AG09319 (cell line): ENCODE results near the gene MUC5B.

ENCODE experiments used
- DNase-seq: peaks from one replicate; pipeline ENCODE4 v3.0.0-alpha.2; 2010; ENCODE audit warnings: low read depth; ENCODE audit errors: extremely low read depth
- TF ChIP-seq, protein P1 (sequence below): IDR thresholded peaks from 2 replicates; pipeline ENCODE4 v1.5.1; 2011; ENCODE audit warnings: low read depth, mild to moderate bottlenecking, inconsistent platforms, low read length, moderate library complexity

The MUC5B gene

DNA sequence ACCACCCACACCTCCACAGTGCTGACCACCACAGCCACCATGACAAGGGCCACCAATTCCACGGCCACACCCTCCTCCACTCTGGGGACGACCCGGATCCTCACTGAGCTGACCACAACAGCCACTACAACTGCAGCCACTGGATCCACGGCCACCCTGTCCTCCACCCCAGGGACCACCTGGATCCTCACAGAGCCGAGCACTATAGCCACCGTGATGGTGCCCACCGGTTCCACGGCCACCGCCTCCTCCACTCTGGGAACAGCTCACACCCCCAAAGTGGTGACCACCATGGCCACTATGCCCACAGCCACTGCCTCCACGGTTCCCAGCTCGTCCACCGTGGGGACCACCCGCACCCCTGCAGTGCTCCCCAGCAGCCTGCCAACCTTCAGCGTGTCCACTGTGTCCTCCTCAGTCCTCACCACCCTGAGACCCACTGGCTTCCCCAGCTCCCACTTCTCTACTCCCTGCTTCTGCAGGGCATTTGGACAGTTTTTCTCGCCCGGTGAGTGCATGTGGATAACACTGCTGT lies 28.4 kb downstream of the MUC5B start:
- TF ChIP-seq, protein P1, sequence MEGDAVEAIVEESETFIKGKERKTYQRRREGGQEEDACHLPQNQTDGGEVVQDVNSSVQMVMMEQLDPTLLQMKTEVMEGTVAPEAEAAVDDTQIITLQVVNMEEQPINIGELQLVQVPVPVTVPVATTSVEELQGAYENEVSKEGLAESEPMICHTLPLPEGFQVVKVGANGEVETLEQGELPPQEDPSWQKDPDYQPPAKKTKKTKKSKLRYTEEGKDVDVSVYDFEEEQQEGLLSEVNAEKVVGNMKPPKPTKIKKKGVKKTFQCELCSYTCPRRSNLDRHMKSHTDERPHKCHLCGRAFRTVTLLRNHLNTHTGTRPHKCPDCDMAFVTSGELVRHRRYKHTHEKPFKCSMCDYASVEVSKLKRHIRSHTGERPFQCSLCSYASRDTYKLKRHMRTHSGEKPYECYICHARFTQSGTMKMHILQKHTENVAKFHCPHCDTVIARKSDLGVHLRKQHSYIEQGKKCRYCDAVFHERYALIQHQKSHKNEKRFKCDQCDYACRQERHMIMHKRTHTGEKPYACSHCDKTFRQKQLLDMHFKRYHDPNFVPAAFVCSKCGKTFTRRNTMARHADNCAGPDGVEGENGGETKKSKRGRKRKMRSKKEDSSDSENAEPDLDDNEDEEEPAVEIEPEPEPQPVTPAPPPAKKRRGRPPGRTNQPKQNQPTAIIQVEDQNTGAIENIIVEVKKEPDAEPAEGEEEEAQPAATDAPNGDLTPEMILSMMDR = no peak
- no peak for DNase-seq

DNA sequence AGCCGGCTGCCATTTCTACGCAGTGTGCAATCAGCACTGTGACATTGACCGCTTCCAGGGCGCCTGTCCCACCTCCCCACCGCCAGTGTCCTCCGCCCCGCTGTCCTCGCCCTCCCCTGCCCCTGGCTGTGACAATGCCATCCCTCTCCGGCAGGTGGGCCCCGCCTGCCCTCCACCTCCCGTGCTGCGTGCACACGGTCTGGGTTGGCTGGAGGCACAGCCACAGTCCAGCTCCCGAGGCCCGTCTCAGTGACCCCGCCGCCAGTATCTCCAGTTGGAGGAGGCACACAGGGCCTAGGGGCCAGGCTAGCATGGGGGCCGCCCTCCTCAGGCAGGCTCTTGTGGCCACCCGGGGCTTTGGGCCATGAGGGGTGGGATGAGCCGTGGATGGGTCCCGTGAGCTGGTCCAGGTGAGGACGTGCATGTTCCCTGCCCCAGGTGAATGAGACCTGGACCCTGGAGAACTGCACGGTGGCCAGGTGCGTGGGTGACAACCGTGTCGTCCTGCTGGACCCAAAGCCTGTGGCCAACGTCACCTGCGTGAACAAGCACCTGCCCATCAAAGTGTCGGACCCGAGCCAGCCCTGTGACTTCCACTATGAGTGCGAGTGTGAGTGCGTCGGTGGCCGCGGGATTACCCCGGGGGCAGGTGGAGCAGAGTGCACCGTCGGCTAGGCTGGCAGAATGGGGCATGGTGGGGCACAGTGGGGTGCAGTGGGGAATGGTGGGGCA lies 29.7 kb downstream of the MUC5B start:
- no peak for DNase-seq
- TF ChIP-seq, protein P1 = no peak

DNA sequence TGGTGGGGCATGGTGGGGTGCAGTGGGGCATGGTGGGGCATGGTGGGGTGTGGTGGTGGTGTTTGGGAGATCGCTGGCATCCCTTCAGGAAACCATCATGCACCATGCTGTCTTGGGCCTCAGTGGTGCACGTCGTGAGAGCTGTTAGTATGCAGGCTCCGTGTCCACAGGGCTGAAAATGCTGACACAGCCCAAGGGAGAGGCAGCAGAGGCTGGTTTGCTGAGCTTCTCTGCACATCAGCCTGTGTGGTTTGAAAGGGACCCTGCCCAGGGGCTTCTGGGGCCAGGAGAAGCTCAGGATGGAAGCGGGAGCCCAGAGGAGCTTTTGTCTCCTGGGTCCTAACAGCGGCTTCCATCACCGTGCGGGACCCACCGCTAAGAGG lies 30.2 kb downstream of the MUC5B start:
- TF ChIP-seq, protein P1 = no peak

DNA sequence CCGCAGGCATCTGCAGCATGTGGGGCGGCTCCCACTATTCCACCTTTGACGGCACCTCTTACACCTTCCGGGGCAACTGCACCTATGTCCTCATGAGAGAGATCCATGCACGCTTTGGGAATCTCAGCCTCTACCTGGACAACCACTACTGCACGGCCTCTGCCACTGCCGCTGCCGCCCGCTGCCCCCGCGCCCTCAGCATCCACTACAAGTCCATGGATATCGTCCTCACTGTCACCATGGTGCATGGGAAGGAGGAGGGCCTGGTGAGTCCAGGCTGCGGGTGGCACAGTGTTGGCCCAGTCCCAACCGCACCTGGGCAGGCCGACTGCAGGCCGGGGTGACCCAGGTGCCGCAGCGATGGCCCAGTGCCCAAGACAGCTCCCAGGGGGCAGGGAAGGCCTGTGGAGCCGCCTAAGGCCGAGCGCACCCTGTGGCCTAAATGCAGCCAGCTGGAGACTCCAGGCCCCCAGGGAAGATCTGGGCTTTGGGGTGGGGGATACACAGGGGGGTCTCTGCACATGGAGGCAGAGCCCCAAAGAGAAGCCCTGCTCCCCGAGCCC lies 31.3 kb downstream of the MUC5B start:
- TF ChIP-seq, protein P1 = no peak
- DNase-seq = no peak

More for the DNA sequence above, 30.2 kb downstream of the MUC5B start:
- DNase-seq = no peak

DNA sequence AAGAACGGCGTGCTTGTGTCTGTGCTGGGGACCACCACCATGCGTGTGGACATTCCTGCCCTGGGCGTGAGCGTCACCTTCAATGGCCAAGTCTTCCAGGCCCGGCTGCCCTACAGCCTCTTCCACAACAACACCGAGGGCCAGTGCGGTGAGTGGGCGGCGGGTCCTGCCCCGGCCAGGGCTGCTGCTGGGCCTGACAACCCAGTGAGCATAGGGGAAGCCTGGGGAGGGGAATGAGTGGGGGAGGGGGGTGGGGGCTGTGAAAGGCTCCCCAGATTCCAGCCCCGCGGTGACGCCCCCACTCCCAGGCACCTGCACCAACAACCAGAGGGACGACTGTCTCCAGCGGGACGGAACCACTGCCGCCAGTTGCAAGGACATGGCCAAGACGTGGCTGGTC lies 31.9 kb downstream of the MUC5B start:
- no peak for DNase-seq
- TF ChIP-seq, protein P1 = no peak

DNA sequence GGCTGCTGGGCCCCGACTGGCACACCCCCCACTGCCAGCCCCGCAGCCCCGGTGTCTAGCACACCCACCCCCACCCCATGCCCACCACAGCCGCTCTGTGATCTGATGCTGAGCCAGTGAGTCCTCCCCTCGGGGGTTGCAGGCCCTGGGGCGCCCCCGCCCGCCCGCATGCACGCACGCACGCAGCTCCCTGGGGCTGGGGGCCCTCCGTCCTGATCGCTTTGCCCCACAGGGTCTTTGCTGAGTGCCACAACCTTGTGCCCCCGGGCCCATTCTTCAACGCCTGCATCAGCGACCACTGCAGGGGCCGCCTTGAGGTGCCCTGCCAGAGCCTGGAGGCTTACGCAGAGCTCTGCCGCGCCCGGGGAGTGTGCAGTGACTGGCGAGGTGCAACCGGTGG lies 32.3 kb downstream of the MUC5B start:
- no peak for DNase-seq
- TF ChIP-seq, protein P1 = no peak

DNA sequence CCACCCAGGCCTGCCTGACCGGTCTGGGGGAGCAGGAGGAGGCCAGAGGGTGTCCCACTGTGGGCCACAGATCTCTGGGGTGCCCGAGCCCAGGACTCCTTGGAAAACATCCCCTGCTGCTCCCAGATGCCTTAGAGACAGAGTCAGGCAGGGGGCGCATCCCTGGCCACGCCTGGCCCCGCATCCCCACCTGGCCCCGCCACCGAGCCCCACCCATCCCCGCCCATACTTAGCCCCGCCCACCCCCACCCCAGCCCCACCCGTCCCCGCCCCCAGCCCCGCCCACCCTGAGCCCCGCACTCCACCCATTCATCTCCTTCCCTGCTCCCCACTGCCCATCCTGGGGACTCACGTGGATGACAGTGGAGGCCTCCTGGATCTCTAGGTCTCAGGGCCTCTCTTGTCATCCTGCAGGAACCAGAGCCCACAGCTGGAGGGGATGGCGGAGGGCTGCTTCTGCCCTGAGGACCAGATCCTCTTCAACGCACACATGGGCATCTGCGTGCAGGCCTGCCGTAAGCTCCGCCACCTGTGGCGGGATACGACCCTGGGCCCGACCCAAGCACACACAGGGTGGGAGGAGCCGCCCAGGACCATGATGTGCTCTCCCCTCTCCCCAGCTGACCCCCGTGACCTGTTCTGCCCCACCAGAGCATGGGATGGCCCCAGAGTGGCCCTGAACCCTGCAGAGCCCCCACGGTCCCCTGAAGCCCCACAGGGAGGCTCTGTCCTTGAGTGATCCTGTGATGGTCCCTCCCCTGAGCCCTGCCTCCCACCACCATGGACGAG lies 33.6 kb downstream of the MUC5B start:
- DNase-seq = no peak
- TF ChIP-seq, protein P1 = no peak
